ENCODE measurements around the gene CERK.

Gene CERK

DNA sequence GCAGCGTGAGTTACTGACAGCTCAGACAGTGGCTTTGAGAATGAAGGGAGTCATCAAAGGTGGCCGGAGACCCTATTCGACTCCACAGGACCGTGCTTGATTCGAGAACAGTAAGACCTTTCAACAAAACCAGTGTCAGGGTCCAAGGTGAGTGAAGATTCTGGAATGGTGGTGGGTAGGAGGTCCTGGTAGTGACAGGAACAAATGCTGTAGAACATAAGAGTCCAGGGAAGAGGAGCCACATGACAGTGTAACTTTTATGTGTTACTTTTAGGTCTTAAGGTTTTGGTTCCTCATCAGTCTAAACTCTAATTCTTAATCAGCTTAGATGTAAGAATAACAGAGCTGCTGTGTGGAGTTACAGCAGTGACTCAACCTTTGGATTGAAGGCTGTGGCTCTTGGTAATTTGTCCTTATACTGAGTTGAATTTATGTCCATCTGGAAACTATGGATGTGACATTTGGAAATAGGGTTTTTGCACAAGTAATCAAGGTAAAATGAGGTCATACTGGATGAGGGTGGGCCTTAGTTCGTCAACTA lies 26.2 kb upstream of the CERK start:
- no peak overlapping the region for H3K9ac ChIP-seq
- no peak overlapping the region for H3K27ac ChIP-seq
- no peaks in the 10 kb centered on the region for H3K27me3 ChIP-seq (ENCODE audit: insufficient read depth, low read depth)
- peaks cover 12% of the 10 kb centered on the region for H3K4me1 ChIP-seq (ENCODE audit: low read depth, poor library complexity, severe bottlenecking)
- TF ChIP-seq, protein P1, sequence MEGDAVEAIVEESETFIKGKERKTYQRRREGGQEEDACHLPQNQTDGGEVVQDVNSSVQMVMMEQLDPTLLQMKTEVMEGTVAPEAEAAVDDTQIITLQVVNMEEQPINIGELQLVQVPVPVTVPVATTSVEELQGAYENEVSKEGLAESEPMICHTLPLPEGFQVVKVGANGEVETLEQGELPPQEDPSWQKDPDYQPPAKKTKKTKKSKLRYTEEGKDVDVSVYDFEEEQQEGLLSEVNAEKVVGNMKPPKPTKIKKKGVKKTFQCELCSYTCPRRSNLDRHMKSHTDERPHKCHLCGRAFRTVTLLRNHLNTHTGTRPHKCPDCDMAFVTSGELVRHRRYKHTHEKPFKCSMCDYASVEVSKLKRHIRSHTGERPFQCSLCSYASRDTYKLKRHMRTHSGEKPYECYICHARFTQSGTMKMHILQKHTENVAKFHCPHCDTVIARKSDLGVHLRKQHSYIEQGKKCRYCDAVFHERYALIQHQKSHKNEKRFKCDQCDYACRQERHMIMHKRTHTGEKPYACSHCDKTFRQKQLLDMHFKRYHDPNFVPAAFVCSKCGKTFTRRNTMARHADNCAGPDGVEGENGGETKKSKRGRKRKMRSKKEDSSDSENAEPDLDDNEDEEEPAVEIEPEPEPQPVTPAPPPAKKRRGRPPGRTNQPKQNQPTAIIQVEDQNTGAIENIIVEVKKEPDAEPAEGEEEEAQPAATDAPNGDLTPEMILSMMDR (conservative IDR thresholded peaks at IDR 0.05; ENCODE audit: low read depth, low read length): no peak
- H3K4me2 ChIP-seq: no peak overlapping the region
- H3K79me2 ChIP-seq (ENCODE audit: insufficient read depth, low read depth): peaks cover 38% of the 10 kb centered on the region; the same call in 1 of the 2 replicates
- no peak overlapping the region for H2AFZ ChIP-seq (ENCODE audit: low read depth)
- no peaks in the 10 kb centered on the region for H3K36me3 ChIP-seq (ENCODE audit: insufficient read depth)
- no peak overlapping the region for H3K4me3 ChIP-seq (IDR thresholded peaks at IDR 0.05; ENCODE audit: insufficient read depth, low read depth, low read length)
- H4K20me1 ChIP-seq (ENCODE audit: insufficient read depth): no peaks in the 10 kb centered on the region

DNA sequence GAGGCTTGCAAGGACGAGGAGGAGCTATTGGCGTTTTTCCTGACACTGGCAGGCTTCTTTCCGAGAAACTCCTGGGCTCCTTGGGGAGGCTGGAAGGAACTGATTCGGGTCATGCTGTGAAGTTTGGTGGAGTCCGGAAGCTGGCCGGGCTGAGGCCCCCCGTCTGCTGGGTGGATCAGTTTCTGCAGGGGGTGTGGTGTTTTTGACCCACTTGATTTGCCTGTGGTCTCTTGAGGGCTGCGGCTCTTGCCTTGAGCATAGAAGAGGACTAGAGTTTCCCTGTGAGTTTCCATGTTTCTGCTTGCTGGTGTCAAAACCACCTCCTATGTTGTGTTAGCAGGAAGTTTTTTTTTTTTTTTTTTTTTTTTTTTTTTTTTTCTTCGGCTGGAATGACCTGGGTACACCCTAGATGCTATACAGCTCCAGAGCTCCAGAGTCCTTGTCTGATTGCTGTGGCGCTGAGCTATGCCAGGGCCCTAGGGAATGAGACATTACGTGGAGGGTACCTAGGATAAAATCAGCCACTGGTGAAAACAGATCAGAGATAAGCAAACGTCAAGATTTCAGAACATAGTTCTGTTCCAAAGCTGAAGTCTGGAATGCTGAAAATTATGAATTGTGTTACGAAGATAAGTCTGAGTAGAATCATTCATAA lies 25.1 kb upstream of the CERK start:
- Histone ChIP-seq H3K27me3 (ENCODE audit: insufficient read depth, low read depth) (no peaks in the 10 kb centered on the region), H3K4me1 (ENCODE audit: low read depth, poor library complexity, severe bottlenecking) (peaks cover 12% of the 10 kb centered on the region), H3K36me3 (ENCODE audit: insufficient read depth) (no peaks in the 10 kb centered on the region), H2AFZ (ENCODE audit: low read depth) (peak overlapping the region; percentile 69; the same call in 1 of the 2 replicates), H3K4me3 (IDR thresholded peaks at IDR 0.05; ENCODE audit: insufficient read depth, low read depth, low read length) (no peak overlapping the region), H3K4me2 (peak overlapping the region; percentile 64), H3K27ac (peak overlapping the region; percentile 80), H3K79me2 (ENCODE audit: insufficient read depth, low read depth) (peaks cover 38% of the 10 kb centered on the region; the same call in 1 of the 2 replicates), H3K9ac (peak overlapping the region; percentile 90; the same call in 1 of the 2 replicates), H4K20me1 (ENCODE audit: insufficient read depth) (no peaks in the 10 kb centered on the region)
- TF ChIP-seq, protein P1 (conservative IDR thresholded peaks at IDR 0.05; ENCODE audit: low read depth, low read length): no peak

DNA sequence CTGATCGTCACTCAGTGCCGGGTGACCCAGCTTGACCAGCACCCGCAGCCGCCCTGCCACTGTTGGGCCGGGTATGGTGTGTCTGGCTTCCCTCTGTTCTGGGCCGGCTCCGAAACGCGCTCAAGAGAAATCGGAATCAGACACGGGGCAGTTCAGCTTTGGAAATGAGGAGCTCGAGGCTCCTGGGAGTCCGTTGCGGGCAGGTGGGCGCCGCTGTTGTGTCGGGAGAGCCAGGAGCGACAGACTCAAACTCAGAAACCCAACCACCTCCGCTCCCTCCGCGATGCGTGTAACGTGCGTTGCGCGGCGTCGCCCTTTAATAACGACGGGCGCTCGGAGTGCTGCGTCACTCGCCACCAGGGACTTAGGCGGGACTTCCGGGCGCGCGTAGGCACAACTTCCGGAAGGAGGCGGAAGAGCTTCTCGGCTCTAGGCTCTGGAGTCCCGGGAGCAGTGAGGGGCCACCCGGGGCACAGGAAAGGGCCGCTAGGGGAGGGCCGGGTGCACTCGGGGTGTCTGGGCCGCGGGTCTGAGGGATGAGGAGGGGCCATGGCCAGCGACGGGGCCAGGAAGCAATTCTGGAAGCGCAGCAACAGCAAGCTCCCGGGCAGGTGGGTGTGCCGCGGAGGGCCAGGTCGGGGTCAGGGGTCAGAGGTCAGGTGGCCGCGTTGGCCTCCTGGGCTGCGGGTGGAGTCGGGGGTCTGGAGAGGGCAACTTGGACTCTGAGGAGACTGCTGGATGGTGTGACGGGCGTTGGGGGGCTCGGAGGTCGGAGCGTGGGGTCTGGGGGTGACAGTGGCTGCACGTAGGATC lies 24.4 kb upstream of the CERK start, which contains the start of gene TBC1D22A:
Gene TBC1D22A (plus strand): TSS at position 413 of the 813 bp plus-strand sequence. CDS start 137 bp downstream, at position 550.
- H3K4me3 ChIP-seq (IDR thresholded peaks at IDR 0.05; ENCODE audit: insufficient read depth, low read depth, low read length): no peak within 1 kb of the TSS

More for the DNA sequence above, 24.4 kb upstream of the CERK start, which contains the start of gene TBC1D22A:
- H3K9ac ChIP-seq: peak within 1 kb of the TSS; percentile 90
- H3K27ac ChIP-seq: peak within 1 kb of the TSS; percentile 80
- H3K36me3 ChIP-seq (ENCODE audit: insufficient read depth): no peaks in the 10 kb centered on the region
- no peaks in the 10 kb centered on the region for H3K27me3 ChIP-seq (ENCODE audit: insufficient read depth, low read depth)
- H3K4me2 ChIP-seq: peak within 1 kb of the TSS; percentile 64
- peaks cover 34% of the 10 kb centered on the region; the same call in 1 of the 2 replicates for H3K79me2 ChIP-seq (ENCODE audit: insufficient read depth, low read depth)
- H2AFZ ChIP-seq (ENCODE audit: low read depth): peak within 1 kb of the TSS; percentile 69
- peaks cover 12% of the 10 kb centered on the region for H3K4me1 ChIP-seq (ENCODE audit: low read depth, poor library complexity, severe bottlenecking)
- TF ChIP-seq, protein P1 (conservative IDR thresholded peaks at IDR 0.05; ENCODE audit: low read depth, low read length): no peak
- no peaks in the 10 kb centered on the region for H4K20me1 ChIP-seq (ENCODE audit: insufficient read depth)
